ENCODE results near the gene CDC14A.

- TF ChIP-seq CTCF (conservative IDR thresholded peaks at IDR 0.05 in 1 of 2, IDR thresholded peaks at IDR 0.05 in 1 of 2; ENCODE audit: low read depth in 1 of 2, low read length in 2 of 2) (no peak), EZH2 (IDR thresholded peaks at IDR 0.05; ENCODE audit: low read length, missing control alignments) (no peak)
Measured at GRCh38 chr1:100496896-100497295, 144.6 kb downstream of the CDC14A start.

Data from fibroblast of lung (primary cell).